Subcutaneous adipose tissue (tissue), 4 donors: ENCODE measurements around the gene TSPAN13. TPM values are rescaled to one million over a fixed set of nuclear protein-coding genes. Genes with fewer than 3 reads are reported as not detected.

Experiments used
- total RNA-seq, 4 donors: library from RNA; depleted of rRNA; stranded (reverse); fragments of >200 nt; gene quantifications; one replicate each; pipeline ENCODE4 v1.1.0, GENCODE V29; 2016
- TF ChIP-seq, protein P1 (sequence below): fragments of 450-650 bp; IDR thresholded peaks from one replicate; pipeline ENCODE4 v1.5.1; 2016; ENCODE audit warnings: low read depth, mild to moderate bottlenecking, control low read depth, antibody characterized with exemption, moderate library complexity

TSPAN13 gene
- total RNA-seq, 4 donors from 2014 or later = 9.9 to 68.9 (median 39.5) TPM

DNA sequence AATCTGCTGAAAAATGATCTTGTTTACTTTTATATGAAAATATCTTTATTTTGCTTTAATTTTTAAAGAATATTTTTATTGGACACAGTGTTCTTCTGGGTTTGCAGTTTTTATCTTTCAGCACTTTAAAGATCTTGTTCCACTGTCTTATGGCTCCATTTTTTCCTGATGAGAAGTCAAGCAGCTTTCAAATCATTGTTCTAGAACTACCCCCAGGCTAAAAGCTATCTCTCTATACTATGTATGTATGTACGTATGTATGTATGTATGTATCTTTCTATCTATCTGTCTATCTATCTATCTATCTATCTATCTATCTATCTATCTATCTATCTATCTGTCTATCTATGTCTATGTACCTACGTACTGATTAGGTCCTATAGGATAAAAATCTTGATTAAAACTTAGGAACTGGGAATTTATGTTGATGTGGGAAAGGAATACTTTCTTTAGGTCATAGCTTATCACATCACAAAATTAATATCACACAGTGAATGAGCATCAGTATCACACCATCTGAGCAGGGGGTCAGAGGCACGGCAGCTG is 35.4 kb upstream of the TSPAN13 start:
- TF ChIP-seq, protein P1, sequence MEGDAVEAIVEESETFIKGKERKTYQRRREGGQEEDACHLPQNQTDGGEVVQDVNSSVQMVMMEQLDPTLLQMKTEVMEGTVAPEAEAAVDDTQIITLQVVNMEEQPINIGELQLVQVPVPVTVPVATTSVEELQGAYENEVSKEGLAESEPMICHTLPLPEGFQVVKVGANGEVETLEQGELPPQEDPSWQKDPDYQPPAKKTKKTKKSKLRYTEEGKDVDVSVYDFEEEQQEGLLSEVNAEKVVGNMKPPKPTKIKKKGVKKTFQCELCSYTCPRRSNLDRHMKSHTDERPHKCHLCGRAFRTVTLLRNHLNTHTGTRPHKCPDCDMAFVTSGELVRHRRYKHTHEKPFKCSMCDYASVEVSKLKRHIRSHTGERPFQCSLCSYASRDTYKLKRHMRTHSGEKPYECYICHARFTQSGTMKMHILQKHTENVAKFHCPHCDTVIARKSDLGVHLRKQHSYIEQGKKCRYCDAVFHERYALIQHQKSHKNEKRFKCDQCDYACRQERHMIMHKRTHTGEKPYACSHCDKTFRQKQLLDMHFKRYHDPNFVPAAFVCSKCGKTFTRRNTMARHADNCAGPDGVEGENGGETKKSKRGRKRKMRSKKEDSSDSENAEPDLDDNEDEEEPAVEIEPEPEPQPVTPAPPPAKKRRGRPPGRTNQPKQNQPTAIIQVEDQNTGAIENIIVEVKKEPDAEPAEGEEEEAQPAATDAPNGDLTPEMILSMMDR = no peak

DNA sequence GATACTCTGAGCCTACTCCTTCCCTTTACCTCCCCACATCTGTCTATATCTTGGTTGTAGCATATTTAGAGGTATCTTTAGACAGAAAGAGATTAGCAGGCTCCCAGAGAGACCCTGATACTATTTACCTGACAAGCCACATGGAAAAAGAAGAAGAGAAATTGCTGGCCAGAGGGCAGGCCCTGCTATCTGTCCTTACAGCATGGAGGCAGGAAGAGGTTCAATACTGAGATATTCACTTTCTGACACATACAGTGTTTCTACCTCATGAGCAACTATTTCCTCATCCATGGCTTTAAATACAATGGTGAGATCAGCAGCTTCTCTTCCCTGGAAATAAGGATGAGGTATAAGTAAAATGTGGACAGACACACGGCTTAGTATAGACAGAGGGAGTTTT is 33.9 kb upstream of the TSPAN13 start:
- TF ChIP-seq, protein P1 = no peak

DNA sequence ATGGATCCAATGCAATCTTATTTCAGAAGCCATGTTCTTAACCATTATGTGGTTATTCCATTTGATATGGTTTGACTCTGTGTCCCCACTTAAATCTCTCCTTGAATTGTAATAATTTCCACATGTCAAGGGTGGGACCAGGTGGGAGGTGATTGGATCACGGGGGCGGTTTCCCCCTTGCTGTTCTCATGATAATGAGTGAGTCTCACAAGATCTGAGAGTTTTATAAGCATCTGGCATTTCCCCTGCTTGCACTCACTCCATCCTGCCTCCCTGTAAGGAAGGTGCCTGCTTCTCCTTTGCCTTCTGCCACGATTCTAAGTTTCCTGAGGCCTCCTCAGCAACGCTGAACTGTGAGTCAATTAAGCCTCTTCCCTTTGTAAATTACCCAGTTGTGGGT is 32.0 kb upstream of the TSPAN13 start:
- TF ChIP-seq, protein P1 = no peak

DNA sequence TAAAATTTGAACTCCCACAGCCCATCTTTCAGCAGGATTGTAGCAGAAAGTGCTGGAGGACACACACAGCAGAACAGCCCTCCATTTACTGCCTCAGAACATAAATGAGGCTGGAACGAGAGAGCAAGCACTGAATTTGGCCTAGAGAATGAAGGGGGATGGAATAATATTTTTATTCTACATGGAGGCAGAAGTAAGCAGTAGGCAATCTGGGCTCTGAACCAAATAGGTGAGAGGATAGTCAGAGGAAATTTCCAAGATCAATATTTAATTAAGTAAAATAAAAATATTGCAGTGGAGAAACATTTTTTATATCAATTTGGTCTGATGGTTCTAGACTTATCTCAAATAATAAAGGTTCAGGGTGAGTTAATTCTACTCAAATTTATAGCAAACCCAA is 29.2 kb upstream of the TSPAN13 start:
- TF ChIP-seq, protein P1 = no peak

DNA sequence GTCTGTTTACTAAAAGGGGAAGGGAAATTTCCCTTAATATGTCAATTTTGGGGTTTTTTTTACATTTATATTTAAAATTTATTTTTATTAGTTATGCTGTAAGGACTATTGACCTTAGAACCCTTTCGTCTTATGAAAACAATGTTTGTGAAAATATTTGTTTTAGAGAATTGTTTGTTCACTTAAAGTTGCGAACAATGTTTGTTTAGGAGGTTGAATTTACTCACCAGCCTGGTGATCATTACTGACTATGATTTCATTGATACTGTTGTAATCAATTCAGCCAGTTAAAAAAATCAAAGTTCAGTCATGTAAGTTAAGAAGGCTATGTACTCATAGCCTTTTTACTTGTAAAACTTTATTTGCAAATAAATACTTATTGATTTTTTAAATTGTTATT is 27.4 kb upstream of the TSPAN13 start:
- TF ChIP-seq, protein P1 = no peak

DNA sequence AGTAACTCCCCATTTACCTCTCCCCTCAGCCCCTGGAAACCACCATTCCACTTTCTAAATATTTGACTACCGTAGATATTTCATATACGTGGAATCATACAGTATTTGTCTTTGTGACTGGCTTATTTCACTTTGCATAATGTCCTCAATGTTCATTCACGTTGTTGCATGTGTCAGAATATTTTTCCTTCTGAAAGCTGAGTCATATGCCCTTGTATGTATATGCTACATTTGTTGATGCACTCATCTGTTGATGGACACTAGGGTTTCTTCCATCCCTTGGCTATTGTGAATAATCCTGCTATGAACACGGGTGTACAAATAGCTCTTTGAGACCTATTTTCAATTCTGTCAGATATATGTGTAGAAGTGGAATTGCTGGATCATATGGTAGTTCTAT is 25.8 kb upstream of the TSPAN13 start:
- TF ChIP-seq, protein P1 = no peak

DNA sequence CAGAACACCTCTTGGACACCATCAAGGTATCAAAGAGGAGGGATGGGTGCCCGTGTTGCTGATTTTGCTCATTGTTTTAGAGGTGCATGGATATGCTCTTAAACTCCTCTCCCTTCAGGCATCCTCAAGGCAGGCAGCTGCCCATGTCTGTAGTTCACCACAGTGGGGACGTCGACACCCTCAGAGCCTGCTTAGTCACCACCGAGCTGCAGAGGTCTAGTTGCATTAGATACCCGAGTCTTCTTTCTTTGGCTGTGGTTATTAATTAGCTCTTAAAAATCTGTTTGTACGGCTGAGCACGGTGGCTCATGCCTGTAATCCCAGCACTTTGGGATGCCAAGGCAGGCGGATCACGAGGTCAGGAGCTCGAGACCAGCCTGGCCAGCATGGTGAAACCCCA is 24.7 kb upstream of the TSPAN13 start:
- TF ChIP-seq, protein P1 = no peak
